ENCODE data around the gene EFNA5.

Gene EFNA5

DNA sequence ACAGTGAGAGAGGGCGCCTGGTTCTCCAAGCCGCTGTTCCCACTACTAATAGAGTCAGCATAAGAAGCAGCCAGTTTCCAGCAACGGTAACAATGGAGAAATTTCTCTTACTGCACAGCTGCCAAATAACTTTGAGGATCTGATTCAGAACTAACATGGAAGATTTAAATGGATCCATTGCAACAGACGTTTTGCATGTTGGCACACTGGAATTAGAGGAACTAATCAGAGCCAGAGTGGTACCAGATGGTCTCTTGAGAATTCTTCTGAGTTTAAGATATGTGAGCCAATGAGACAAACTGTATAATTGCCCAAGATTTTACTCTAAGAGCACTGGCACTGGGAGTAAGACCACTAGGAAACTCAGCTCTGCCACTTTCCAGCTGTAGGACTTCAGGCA lies 186.5 kb downstream of the EFNA5 start:
- no peak for DNase-seq (ENCODE audit: low read depth)

DNA sequence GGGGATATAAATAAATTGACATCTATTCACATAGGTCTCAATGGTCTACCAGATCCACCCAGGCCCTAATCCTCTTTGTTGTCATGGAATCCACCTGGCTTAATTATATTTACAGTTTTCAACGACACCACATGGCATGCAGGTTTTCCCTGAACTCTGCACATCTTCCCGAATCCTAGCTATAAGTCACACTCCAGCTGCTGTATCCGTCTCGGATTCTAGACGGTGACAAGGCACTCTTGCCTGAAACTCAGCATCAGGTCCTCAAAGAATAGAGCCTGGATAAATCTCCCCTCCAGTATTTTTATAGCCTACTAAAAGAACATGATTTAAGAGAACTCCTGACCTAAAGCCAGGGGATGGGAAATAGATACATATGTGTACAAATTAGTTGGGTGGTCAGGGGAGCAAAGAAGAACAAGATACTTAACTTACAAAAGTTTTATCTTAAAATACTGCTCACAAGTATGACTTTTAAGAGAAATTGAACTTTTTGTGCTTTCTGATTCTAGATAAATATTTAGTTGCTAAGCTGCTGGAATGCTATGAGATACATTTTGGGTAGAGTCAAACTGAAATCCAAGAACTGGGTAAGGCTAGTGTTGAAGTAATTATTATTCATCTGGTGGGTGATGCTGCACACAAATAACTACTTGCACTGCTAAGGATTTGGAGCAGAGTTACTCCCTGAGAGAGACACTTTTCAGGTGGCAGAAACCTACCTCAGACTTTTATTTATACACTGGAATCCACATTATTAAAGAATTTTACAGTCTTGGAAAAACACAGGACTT lies 187.3 kb downstream of the EFNA5 start:
- DNase-seq (ENCODE audit: low read depth), result no peak

DNA sequence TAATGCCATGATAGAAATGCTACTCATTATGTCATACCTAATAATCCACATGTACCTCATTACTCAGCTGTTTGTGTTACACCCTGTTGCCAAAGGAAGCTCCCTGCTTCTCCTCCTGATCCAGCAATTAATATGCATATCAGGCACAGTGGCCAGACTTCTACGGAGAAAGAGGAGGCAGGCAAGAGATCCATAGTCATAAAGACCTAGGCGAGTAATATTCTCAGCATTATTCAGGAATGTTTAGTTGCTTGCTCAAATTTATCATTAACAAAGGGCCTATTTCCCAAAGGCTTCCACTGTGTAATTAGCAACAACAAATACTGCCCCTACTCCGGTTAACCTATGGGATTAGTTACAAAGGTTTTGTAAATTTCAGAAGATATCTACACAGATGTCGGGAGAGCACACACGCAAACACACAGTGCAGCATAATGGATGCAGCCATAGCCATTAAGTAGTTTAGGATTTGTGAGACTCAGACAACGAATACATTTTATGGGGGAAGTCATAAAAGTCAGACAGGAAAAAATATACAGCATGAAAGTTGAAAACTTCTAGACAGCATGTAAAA lies 192.6 kb downstream of the EFNA5 start:
- no peak for DNase-seq (ENCODE audit: low read depth)

DNA sequence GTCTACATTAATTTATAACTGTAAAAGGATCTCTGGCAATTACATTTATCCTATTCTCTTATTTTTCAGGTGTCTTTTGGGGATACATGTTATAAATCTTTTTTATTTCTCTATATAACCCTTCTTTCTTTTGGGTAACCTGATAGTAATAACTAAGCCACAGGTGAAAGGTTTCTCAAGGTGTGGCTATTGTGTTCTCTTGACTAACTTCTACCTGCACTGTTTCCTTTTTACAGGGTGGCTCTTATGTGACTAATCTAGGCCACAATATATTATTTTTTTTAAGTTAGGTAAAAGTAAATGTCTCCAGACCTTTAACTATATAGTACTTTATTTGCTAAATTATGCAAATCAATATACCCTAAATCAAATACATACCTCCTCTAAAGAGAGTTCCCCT lies 193.2 kb downstream of the EFNA5 start:
- no peak for DNase-seq (ENCODE audit: low read depth)

DNA sequence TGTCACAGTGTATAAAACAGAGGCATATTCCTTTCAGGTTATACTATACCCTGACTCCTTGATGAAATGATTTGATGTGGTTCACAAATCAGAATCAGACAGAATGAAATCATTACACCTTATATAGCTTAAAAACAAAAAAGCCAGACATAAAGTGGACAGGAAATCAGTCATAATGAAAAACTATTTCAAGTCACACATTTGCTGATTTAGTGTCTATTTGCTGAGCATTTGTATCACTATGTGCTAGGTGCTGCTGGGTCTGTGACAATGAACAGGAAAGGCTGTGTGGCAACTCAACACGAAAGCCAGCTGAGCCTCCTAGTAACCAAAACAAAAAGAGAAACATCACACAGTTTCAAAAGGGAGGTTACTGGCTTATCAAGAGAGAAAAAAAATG lies 194.0 kb downstream of the EFNA5 start:
- DNase-seq (ENCODE audit: low read depth), result no peak

DNA sequence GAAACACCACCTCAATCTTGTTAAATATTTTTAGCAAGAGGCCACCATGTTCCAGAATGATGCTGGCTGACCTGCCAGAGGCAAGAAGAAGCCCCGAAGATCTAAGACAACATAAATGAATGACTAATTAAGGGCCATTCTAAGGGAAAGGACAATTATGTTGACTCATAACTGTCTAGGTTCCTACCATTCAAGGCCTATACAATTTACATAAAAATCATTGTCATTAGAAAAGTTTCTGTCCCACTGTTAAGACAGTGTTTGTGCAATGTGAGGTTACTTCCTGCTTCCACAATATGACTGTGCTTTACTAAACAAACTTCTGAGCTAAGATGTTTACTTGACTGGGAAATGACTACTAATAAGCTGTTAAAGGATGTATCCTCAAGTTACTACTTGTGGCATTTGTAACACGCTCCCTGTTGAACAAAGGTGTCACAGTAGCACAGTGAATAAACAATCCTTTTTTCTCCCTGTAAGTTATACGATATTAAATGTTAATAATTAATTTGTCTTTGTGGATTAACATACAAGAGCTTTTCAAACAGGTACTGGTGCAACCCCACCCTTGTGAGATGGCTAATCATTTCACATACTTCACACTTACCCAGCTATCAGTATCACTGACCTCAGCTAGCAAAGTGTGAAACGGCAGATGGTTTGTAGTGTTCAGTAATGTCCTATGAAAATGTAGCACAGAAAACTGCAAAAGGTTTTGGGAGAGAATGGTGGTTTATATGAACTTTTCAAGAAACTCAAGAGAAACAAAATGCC lies 195.8 kb downstream of the EFNA5 start:
- no peak for DNase-seq (ENCODE audit: low read depth)

DNA sequence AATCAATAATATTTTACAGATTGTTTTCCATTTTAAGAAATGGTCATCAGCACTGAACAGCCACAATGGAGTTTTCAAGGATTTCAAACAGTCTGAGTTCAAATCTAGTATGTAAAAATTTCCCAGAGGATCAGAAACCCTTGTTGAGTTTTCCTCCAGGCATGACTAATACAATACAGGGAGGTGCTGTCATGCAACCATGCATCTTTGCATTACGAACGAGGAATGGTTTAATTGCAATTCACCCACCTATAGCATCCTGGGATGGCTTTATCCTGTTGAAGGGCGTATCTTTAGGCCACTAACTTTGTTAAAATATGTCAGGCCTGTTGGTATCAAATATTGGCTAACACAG lies 196.4 kb downstream of the EFNA5 start:
- DNase-seq (ENCODE audit: low read depth), result no peak

DNA sequence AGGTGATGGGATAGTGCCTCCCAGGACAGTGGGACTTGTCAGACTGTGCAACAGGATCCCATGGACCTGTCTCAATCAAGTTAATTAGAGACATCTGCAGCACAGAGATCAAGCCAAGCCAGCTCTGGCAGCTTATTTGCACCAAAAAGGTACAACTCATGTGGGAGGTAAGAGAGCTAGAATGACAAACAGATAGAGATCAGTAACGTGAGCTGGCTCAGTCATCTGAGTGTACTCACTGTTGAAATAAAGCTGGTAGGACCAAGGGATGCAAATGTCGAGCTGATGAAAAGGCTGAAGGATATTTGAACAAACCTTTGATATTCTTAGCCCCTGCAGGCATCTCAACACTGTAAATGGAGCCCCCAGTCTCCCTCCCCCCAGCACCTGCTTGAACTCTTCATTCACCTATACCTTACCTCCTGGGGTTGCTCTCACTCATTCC lies 198.1 kb downstream of the EFNA5 start:
- DNase-seq (ENCODE audit: low read depth), result no peak

DNA sequence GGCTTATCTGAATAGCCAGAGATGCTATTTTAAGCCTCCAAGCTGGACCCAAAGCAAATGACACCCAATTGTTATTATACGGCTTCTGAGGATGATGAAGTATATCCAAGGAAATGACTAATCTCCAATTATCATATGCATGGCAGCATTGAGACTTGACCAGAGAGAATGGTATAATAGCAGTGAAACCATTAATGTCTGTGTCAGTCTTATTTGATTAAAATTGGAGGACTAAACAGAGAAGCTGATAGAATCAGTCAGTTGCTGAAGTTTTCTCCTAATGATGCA lies 200.5 kb downstream of the EFNA5 start:
- no peak for DNase-seq (ENCODE audit: low read depth)

DNA sequence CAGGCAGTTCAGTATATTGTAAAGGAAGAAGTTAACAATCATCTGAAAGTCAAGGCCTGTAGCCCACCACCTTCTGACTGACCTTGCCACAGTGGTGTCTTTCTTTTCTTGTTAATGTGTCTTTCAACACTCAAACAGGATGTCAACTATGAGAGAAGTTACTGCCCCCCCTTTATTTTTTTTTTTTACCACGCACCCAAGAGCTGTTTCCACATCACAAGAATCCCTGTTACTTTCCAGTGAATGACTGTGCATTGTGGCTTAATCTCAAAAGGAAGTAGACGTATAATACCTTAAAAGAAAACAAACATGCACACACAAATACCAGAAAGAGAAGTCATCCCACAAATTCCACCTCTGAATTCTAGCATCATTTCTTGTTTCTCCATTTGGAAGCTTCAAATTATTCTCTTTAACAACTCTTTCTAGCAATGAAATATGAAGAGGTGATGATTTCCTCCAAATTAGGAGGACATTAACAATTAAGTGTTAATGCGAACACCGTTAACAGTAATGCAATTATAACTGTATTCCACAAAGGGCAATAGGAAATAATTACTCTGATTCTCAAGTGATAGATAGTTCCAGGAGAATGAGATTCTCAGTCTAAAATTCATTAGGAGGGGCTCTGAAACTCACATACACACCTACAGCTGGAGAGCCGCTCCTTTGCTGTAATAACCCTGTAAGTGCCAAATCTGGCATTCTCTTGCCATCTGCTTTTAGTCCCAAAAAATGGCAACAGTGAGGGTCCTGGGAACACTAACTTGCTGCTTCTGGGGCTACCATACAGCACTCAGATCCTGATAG lies 201.0 kb downstream of the EFNA5 start:
- no peak for DNase-seq (ENCODE audit: low read depth)

DNA sequence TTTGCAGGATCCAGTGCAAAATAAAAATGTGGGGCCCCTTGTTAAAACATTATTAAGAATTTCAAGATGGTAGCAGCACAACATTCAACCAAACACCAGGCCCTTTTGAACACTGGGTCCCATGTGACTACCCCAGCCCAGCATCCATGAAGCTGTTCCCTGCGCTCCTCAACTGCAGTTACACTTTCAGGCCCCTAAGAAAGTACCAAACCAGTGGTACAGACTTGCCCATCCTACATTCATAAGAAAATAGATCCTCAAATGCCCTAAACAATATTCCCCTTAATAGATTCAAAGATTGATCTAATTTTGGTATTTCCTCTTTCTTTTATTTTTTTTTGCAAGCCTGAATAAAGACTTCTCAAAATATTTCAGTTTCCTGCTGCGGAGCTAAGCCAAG lies 201.7 kb downstream of the EFNA5 start:
- DNase-seq (ENCODE audit: low read depth), result no peak

DNA sequence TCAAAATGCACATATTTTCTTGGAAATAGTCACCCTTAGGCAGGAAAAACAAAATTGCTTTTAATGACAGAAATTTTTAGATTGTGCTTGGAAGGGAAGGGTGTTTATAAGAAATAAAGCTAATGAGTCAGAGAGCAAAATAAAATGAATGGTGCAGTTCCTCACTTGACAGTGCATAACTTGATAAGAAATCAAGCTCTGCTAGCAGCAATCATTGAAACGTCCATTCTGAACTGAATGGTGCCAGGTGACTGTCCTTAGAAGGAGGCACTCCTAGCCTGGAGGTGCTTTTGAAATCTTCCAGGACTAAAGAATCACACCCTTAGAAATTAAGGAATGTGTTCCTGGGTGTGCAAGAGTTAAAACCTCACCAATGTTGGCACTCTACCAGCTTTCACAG lies 202.5 kb downstream of the EFNA5 start:
- DNase-seq (ENCODE audit: low read depth), result no peak

DNA sequence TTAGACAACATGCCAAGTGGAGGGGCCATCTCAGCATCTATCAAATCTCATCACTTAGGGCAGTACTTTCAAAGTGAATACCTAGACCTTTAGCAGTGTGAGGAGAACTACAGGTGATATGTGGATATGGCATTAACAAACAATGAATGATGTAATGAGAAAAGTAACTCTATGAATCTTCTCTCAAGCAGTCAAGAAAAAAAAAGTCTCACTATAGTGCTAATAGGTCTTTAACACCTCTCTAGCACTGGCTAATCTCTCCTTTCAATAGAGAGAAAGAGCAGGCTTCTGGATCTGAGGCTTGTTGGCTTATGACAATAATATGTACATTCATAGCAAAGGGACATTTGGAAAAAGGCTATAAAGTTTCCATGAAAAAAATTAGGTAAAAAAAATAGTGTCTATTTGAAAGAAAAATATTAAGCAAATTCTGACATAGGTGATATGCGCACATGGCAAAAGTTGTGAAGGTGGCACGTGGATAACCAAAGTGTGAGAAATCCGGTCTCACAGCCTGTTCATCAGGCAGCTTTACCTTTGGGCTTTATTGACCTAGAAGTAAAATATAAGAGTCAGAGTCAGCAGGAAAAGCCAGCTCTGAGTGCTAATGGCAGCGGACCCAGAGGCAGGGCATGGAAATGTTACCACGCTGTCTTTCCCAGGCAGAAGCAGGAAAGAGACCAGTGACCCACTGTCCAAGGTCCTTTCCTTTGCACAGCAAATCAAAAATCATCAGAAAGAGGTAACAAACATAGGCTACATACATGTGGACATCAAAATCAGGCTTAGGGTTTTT lies 203.4 kb downstream of the EFNA5 start:
- DNase-seq (ENCODE audit: low read depth), result no peak

DNA sequence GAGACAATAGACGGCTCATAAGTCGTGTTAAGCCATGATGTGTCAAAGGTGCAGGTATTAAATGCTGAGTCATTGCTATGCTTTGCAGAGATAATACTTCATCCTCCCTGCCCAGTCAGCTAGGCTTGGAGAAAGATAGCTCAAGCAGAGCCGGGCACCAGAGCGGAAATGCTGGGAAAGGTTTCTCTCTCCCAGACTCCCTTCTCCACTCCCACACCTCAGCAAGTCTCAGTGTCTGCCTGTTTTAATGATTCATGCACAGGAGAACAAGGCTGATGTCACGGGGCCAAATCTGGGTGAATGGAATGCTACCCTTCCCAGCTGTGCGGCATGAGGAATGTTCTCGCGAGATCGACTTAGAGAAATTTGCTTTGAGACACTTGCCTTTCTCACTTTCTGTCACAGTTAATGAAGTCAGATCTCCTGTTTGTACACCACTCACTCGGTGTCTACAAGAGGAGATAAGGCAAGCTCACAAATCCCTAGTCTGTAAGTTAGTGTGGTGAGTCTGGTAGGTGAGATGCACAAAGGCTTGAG lies 204.4 kb downstream of the EFNA5 start:
- no peak for DNase-seq (ENCODE audit: low read depth)

DNA sequence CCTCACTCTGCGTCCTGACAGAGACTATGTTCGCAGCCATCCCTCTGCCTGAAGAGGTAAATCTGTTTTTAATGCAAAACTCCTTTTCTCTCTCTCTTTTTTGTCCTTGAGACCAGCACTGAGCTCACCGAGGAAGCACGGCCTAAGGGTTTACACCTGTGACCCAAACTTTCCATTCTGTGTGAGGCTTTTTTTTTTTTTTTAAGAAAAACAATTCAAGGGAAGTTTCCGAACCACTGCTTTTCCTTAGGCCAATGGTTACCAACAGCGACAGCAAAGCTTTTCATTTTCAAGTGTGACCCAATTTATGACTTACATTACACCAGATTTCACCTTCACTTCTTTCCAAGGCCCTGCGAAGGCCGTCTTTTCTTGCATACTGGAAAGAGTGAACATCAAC lies 205.9 kb downstream of the EFNA5 start:
- DNase-seq (ENCODE audit: low read depth), result no peak

DNA sequence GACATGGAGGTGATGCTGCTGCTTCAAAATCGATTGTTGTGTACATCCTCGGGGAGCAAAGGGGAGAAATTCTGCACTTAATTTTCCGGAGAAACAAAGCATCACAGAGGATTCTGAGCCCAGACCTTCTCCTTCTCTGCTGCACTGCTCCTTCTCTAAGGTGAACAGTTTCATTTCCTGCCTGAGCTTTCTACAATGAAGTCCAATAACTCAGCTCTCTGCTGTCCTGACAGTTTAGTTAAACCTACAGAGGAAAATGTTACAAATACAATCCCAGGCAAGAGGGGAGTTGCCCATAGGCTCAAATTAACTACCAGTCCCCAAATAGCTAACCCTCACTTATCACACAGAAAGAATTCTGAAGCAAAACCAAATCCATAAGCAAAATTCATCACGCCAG lies 206.3 kb downstream of the EFNA5 start:
- DNase-seq (ENCODE audit: low read depth), result no peak

DNA sequence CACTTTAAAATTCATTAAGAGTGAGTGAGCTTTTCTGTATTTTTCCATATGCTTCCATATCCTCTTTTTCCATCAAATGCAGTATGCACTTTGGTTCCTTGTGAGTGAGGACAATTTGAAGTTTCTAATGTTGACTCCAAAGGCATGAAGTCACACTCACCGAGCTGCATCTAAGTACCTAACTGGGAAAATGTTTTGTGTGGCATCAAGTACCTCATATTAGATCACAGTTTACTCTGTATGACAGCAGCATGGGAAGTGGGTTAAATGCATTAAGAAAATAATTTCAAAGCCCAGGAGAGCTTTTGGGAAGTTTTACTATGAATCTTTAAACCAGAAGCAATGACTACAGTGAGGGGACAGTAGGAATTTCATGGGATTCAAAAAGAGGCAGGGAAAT lies 207.0 kb downstream of the EFNA5 start:
- no peak for DNase-seq (ENCODE audit: low read depth)

DNA sequence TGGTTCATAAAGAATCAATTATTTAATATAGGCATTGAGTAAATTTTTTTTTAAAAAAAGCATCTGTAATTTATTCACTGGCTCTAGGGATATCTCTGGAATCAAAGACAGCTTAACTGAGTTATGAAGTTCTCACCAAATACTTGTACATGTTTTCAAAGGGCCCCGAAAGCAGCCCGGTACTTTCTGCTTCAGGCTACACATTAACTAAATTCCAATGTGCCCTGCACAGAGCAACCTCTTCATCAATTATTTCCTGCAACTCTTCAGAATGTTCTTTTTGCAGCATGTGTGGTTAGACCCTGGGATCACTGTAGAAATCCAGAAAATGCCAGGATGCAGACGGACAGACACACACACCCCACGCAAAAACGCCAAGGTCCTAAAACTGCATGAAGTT lies 209.0 kb downstream of the EFNA5 start:
- no peak for DNase-seq (ENCODE audit: low read depth)

DNA sequence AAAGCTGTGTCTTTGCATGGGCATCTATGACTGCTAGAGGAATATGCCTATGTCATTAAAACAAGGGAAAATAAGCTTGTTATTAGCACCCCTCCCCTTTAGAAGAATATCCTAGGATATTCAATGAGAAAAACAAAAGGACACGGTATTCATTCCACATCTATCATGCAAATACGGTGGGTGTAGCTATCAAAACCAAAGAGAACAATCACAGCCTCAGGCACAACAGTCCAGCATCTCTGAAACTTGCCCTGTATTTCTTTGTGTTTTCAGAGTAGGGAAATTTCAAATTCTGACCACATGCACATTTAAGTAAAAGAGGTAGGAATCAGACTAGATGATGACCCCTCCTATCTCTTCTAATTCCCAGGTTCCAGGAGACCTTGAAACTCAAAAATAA lies 209.9 kb downstream of the EFNA5 start:
- DNase-seq (ENCODE audit: low read depth), result no peak

DNA sequence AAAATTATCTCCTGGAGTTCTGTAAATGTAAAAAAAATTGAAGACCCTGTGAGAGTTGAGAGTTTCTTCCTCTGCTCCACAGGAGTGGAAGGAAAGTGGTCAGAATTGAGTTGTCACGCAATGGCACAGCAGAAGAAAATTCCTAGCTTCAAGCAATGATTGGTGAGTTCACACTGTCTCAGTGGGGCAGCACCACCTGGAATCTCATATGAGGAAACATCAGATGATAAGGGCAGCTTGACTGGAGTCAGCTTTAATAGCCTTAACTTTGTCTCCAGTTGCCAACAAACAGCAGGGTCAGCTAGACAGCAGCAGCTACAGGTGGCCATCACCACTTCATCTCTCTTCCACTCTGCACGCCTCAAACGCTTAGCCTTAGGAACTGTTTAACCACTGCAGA lies 211.1 kb downstream of the EFNA5 start:
- DNase-seq (ENCODE audit: low read depth), result no peak

DNA sequence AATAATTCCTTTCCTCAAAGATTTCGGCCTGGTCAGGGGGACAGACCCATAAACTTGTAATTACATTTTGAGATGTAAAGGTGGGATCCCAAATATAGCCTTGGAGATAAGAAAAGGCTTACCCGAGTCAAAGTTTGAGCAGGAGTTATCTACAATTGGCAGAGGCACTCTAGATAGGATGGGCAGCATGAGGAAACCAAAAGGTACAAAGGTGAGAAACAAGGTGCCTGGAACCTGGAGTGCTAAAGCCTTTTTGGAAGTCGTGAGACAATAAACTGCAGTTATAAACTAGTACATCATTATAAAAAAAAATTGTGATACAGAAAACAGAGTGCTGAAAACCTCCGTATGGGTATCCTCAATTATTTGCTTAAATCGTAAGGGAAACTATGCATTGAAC lies 212.4 kb downstream of the EFNA5 start:
- DNase-seq (ENCODE audit: low read depth), result no peak

DNA sequence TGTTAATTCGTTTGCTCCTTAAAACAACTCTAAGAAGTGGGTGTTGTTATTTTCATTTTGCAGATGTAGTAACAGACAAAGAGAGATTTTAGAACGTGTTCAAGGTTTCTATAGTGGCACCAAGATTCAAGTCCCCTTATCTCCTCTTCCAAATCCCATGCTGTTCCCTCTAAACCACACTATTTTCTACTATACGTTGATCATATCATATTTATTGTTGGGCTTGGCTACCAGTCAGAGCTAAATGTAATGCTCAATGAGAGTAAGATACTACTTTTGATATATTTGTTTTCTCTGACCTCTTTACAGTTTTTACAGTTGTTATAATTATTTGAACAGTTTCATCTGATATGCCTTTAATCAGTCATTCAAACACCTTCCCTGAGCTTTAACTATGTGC lies 212.9 kb downstream of the EFNA5 start:
- DNase-seq (ENCODE audit: low read depth), result no peak

All from T follicular helper cell (primary cell).